ENCODE results near the gene LMNA.

DNA sequence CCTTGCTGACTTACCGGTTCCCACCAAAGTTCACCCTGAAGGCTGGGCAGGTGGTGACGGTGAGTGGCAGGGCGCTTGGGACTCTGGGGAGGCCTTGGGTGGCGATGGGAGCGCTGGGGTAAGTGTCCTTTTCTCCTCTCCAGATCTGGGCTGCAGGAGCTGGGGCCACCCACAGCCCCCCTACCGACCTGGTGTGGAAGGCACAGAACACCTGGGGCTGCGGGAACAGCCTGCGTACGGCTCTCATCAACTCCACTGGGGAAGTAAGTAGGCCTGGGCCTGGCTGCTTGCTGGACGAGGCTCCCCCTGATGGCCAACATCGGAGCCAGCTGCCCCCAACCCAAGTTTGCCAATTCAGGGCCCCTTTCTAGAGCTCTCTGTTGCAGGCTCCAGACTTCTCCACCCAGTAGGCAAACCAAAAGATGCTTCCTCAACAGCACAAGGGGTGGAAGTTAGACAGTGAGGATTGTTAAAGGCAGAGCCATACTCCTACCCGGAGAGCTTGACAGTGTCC is 22.5 kb downstream of the LMNA start:
- TF ChIP-seq YY1 (IDR thresholded peaks at IDR 0.05; ENCODE audit: low read depth) (no peak), CREB1 (IDR thresholded peaks at IDR 0.05; ENCODE audit: low read depth) (no peak), FOXM1 (IDR thresholded peaks at IDR 0.05; ENCODE audit: borderline replicate concordance, low read depth) (no peak), EP300 (IDR thresholded peaks at IDR 0.05; ENCODE audit: borderline replicate concordance) (no peak), TAF1 (IDR thresholded peaks at IDR 0.05; ENCODE audit: low read depth) (no peak), CEBPB (IDR thresholded peaks at IDR 0.05) (no peak), RAD21 (IDR thresholded peaks at IDR 0.05; ENCODE audit: low read depth) (no peak), REST (IDR thresholded peaks at IDR 0.05; ENCODE audit: low read depth) (no peak), ZBTB7A (IDR thresholded peaks at IDR 0.05; ENCODE audit: low read depth) (no peak), TCF12 (IDR thresholded peaks at IDR 0.05; ENCODE audit: low read depth) (no peak), TEAD4 (IDR thresholded peaks at IDR 0.05) (no peak), NFIC (IDR thresholded peaks at IDR 0.05) (no peak)
- TF ChIP-seq, protein P1, sequence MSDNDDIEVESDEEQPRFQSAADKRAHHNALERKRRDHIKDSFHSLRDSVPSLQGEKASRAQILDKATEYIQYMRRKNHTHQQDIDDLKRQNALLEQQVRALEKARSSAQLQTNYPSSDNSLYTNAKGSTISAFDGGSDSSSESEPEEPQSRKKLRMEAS (IDR thresholded peaks at IDR 0.05): no peak
- TF ChIP-seq, protein P2, sequence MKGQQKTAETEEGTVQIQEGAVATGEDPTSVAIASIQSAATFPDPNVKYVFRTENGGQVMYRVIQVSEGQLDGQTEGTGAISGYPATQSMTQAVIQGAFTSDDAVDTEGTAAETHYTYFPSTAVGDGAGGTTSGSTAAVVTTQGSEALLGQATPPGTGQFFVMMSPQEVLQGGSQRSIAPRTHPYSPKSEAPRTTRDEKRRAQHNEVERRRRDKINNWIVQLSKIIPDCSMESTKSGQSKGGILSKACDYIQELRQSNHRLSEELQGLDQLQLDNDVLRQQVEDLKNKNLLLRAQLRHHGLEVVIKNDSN (IDR thresholded peaks at IDR 0.05): no peak

Measured in Ishikawa (cell line).